Ovary (tissue), 3 donors: ENCODE data around the gene TNS1.
"Not testable (repeated sequence)": the region's sequence is repeated elsewhere in the genome, so short reads cannot be mapped to it uniquely, and the experiment has no call there.

ENCODE experiments used
- CTCF ChIP-seq, 3 donors: fragments of 450-650 bp in 2 of 3; fragments of 200-600 bp in 1 of 3; IDR thresholded peaks; one replicate each; pipeline versions ENCODE4 v1.5.1 to v1.8.0; 2016 to 2022; ENCODE audit warnings: antibody characterized with exemption in 3 of 3, mild to moderate bottlenecking in 1 of 3
- EP300 ChIP-seq: sonication (generic); formaldehyde crosslinking; IDR thresholded peaks from one replicate; pipeline ENCODE4 v1.6.1; 2017; ENCODE audit warnings: antibody characterized with exemption
- POLR2A ChIP-seq: fragments of 450-650 bp; IDR thresholded peaks from one replicate; pipeline ENCODE4 v1.6.1; 2017; ENCODE audit warnings: antibody characterized with exemption, mild to moderate bottlenecking, moderate library complexity
- donor health status: DM: no; HTN: no; CAD: no.

GRCh38 chr2:217808967-217809366 lies 193.8 kb downstream of the TNS1 start:
- TF ChIP-seq POLR2A; EP300; CTCF (IDR thresholded peaks at IDR 0.05): not testable (repeated sequence)
